Stimulated activated CD4-positive, alpha-beta T cell treated with anti-CD3 and anti-CD28 coated beads, TNF-alpha, amount 100 ng/mL, for 4 hours (primary cell): Measurements from ENCODE around the gene CAMK2D.

Experiments used
- DNase-seq, 3 experiments: peaks; one replicate each; pipeline ENCODE4 v3.0.0-alpha.2; 2020; ENCODE audit warnings: low read depth in 3 of 3

The CAMK2D gene

DNA sequence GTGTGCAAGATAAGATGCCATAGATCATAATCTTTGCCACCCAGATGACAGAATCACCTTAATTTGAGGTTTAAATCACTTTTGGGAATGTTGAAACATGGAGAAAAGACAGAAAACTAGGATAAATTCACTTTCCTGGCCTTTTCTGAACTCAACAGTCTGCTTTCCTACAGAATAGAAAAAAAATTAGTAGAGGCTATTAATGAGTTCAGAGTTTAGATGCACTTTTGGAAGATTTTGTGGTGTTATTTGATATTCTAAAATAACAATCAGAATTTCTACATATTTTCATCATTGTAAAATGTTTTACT is 195.9 kb downstream of the CAMK2D start:
- no peak for DNase-seq

DNA sequence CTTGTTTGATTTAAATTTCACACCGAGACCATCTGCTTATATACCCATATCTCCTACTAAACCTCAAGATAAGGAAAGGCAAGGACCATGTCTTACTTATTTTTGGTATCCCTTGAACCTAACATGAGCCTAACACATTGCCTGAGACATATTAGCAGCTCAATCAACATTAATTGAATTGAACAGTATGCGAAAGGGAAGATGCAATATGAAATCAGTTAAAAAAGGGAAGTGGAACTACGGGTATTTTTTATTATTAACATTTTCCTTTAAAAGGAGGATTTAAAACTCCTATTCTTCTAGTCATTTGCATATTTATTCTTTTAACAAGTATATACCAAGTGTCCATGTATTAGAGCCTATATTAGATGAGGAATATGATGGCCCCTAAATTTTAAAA is 197.0 kb downstream of the CAMK2D start:
- DNase-seq = no peak

DNA sequence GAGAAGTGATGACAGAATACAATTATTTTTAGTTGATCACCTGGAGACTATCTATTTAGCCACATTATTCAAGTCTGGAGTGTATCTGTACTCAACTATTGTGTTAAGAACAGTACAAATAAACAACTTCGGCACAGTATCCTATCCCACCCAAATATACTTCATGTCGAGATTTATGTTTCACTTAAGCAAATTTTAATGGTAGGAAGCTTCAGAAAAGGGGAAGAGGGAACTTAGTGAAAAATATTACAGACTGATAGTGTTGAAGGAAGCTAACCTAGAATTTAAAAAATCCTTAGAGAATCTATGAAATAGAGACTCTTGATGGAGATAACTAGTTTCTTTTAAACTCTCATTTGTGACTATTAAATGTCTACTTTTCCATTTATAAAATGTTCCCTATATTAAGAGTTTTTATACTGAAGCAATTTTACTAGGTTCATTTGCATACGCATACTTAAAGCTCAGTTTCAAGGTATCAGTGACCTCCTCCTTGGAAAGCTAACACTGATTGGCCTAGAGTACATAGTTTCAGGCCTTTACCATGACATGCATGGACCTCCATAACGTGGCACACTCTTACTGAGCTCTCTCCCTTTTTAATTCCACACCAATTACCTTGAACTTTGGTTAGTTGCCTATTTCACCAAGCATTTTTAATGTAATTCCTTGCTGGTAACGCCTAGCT is 197.7 kb downstream of the CAMK2D start:
- no peak for DNase-seq

DNA sequence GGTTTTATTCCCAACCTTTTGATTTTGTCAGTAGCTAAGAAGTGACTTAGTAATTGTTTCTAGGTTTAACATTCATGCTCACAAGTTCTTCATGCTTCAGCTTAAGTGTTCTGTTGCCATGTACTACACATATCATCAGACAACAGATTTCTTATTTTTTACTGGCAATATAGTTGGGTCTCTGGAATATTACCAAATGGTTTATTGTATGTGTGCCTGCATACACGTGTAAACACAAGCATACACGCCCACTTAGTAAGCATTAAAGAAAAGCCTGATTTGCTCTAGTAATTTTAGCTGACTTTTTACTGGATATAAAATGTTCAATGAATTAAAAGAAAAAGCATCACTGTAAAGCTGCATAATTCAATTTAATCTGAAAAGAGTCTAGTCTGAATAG is 199.8 kb downstream of the CAMK2D start:
- no peak for DNase-seq

GRCh38 chr4:113561092-113561491 is 200.4 kb downstream of the CAMK2D start:
- DNase-seq = no peak

DNA sequence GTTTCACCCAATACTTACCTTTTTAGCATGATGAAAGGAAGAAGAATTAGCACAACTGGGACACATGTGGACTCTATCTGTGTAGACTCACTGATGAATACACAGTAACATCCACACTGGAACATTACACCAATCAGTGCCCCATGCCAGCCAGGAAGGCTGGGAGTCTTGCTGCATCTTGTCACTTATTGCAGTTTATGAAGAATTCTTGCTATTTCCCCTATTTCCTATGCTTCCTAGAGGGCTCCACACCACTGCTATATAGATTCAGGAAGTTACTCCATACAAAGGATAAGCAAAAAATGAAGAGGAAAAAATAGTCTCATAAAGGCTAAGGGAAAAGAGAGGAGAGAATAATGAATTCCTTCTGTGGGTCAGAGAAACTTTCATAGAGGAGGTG is 201.0 kb downstream of the CAMK2D start:
- DNase-seq = no peak

DNA sequence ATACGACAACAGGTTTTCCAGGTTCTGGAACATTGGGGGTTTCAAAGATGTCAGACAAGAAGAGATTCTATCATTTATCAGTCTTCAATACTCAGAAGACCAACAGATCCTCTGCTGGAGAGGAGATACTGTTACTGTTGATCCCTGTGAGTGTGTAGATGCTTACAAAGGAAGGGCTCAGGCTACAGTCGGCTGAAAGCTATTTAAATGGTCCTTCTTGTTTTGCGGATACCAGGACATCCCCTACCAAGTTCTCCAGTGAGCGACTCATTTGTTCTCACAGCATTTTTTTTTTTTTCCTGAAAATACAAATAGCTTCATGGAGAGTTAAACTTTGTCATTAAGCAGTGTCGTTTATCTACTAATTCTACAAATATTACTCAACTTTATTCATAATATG is 201.6 kb downstream of the CAMK2D start:
- no peak for DNase-seq

DNA sequence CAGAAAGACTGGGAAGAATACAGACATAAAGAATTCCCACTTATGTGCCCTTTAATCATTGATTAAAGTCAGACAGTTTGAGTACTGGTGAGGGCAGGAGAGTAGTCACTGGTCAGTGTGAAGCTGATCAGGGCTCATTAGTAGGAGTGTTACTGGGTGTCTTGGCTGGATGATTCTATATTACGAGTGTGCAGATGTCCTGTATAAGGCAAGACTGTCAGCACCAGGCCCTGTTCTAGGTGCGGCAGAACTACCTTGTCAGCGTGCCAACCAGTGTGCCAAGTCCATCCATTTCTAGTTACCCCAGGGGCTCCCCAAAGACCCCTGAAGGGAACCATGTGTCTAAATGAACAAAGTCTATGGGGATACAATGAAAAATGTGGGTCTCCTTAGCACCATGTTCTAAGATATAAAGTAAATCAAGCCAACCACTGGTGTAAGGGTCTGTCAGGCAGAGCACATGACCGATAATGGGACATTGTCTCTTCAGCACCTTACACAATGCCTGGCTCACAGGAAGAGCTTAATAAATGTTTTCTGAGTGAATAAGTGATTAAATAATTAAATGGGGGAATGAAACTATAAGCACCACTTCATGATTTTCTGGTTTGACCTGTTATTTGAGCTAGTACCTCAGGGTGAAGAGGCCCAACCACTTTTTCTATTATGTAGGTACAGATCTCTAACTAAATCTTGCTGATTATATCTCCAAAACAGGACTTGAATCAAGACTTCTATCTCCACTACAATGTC is 205.0 kb downstream of the CAMK2D start:
- no peak for DNase-seq

- no peak for DNase-seq
Observed at GRCh38 chr4:113555868-113556267, 205.7 kb downstream of the CAMK2D start.

GRCh38 chr4:113553082-113553481 is 208.5 kb downstream of the CAMK2D start:
- DNase-seq = no peak

- no peak for DNase-seq
Observed at GRCh38 chr4:113550510-113550909, 211.0 kb downstream of the CAMK2D start.

DNA sequence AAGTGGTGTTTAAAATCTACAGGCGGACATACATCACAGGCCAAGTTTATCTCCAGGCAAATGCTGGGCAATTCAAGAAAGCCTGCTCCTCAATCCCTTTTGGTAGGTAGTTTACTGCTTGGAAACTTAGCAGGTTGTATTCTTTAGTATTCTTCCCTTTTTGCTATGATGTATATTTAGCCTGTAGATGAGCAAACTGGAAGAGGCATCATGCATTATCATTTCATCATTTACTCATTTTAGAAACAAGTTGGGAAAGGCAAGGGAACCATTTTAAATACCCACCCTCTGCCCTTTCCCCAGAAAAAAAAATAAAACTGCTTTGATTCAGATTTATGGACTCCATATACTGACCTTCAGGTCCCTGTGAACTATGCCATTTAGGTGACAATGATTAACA is 213.2 kb downstream of the CAMK2D start:
- DNase-seq = no peak

DNA sequence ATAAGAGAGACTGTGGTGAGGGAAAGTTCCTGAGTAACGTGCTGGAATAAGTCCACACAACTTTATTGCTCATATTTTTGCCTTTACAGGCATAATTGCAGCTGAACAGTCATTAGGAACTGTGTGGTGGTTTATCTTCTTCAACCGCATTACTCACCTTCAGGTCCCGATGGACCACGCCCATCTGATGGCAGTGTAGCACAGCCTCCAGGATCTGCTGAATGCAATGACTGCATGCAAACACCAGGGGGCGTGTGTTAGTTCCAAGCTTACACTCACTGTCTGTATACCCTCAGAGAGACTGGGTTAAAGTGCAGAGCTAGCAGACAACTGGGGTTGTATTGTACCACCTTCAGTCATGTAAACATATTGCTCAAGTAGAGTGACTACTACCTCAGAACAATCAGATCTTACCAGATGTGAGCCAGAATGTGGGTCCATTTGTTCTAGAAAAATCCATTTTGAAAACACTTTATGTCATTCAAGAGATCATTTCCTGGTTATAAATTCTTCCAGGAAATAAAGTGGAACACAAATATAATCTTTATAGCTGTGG is 214.0 kb downstream of the CAMK2D start:
- DNase-seq = peak; percentile 63 to 88 (median 88)

DNA sequence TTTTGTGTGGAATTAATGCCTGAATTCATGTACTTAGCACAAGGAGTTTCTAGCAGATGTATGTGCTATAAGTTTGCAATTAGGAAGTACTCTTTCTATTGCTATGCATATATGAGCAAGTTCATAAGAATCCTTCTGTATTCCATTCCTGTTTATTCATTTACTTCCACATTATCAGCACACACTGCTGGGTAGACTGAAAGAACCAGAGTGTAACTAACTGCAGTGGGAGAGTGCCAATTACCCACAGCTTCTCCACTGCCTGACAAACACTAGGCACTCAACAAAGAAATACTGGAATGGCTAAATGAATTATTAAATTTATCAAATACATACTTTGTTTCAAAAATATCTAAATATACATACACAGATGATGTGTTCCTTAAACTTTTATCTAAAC is 219.6 kb downstream of the CAMK2D start:
- DNase-seq = no peak

- DNase-seq = peak in 2 of 3 experiments; percentile 7 to 10
Observed at GRCh38 chr4:113540859-113541258, 220.7 kb downstream of the CAMK2D start.

DNA sequence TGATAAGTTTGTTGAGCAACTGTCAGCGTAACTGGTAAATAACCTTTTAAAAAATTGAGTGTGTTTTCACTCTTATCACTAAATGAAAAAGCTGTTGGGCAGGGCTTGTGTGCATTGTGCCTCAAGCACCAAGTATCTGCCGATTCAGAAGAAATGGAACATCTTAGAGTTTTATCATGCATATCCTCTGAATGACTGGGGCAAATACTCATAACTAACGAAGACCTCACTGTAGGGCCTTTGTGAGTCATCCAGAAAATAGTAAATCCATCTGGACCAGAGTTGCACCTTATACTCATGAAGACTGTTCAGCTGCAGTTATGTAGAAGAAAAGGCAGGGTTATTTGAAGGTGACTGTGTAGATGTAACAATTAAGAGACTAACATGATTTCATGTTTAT is 222.1 kb downstream of the CAMK2D start:
- DNase-seq = no peak

- DNase-seq = no peak
Observed at GRCh38 chr4:113537628-113538027, 223.9 kb downstream of the CAMK2D start.

- DNase-seq = no peak
Observed at GRCh38 chr4:113537203-113537602, 224.3 kb downstream of the CAMK2D start.

DNA sequence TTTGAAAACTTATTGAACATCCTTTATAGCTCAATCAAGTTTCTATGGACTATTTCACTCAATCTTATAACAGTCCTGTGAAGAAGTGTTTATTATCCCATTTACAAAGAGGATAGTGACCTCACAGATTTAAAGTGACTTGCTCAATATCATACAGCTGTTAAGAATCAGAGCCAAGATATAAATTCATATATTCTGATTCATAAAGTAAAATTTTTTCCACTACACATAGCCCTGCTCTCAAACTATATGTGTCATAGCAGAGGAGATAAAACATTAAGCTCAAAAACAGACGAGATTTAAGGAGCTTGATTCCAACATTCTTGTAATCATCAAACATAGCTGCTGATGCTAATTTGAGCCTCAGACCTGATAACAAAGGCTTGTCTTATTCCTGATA is 226.8 kb downstream of the CAMK2D start:
- DNase-seq = no peak

GRCh38 chr4:113531572-113531971 is 230.0 kb downstream of the CAMK2D start:
- no peak for DNase-seq

DNA sequence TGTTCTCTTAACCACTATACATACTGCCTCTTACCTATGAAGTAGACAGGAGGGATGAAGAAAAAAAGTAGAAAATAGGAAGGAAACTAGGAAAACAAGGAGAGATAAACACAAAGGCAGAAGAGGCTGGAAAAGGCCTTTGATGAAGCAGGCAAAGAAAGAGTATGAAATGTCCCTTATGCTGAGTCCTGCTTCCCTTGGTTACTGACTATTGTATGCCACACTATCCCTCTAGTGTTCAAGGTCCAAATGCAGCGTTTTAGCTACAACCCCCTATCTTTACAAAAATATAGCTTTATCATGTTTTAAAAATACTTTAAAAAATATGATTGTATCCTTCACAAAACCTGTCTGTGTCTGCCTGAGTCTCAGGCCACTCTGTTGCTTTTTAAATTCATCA is 233.1 kb downstream of the CAMK2D start:
- no peak for DNase-seq

DNA sequence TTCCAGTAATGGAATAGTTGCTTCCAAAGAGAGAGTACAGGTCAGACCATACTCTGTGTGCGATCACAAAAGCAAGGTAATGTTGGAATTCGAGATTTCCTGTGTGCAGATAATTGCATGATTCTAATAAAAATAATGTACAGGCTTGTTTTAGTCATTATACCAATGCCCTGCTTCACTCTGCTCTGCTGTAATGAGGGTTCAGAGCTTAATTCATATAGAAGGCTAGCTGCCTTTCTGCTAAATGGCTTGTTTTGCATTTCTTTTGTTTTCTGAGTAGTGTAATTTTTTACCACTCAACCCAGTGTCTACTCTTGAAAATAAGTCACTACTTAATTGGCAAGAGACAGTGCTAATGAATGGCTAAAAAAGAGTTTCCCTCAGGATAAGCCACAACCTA is 236.0 kb downstream of the CAMK2D start:
- DNase-seq = no peak

- no peak for DNase-seq
Observed at GRCh38 chr4:113524505-113525186, 236.9 kb downstream of the CAMK2D start.
